Ishikawa (cell line): ENCODE results near the gene CTNNA1.

Source experiments
- CEBPB ChIP-seq: IDR thresholded peaks from 2 replicates; pipeline ENCODE4 v1.6.1; 2012
- CREB1 ChIP-seq: IDR thresholded peaks from 2 replicates; pipeline ENCODE4 v1.6.1; 2012; ENCODE audit warnings: low read depth
- EGR1 ChIP-seq: IDR thresholded peaks from 2 replicates; pipeline ENCODE4 v1.6.1; 2012
- RAD21 ChIP-seq: IDR thresholded peaks from 2 replicates; pipeline ENCODE4 v1.6.1; 2012; ENCODE audit warnings: low read depth
- REST ChIP-seq: IDR thresholded peaks from 2 replicates; pipeline ENCODE4 v1.6.1; 2012; ENCODE audit warnings: low read depth, mild to moderate bottlenecking
- TAF1 ChIP-seq: IDR thresholded peaks from 2 replicates; pipeline ENCODE4 v1.6.1; 2012; ENCODE audit warnings: low read depth, mild to moderate bottlenecking
- TCF12 ChIP-seq: IDR thresholded peaks from 2 replicates; pipeline ENCODE4 v1.6.1; 2012; ENCODE audit warnings: low read depth
- TEAD4 ChIP-seq: IDR thresholded peaks from 2 replicates; pipeline ENCODE4 v1.6.1; 2012
- YY1 ChIP-seq: IDR thresholded peaks from 2 replicates; pipeline ENCODE4 v1.6.1; 2012; ENCODE audit warnings: low read depth
- ZBTB7A ChIP-seq: IDR thresholded peaks from 2 replicates; pipeline ENCODE4 v1.6.1; 2012; ENCODE audit warnings: low read depth

- TF ChIP-seq CREB1: no peak
- no peak for TF ChIP-seq TAF1
- no peak for TF ChIP-seq ZBTB7A
- no peak for TF ChIP-seq REST
- TF ChIP-seq RAD21: no peak
- TF ChIP-seq EGR1: no peak
- TF ChIP-seq TCF12: no peak
- no peak for TF ChIP-seq YY1
- no peak for TF ChIP-seq CEBPB
- no peak for TF ChIP-seq TEAD4
These were observed 56.2 kb downstream of the CTNNA1 start for GRCh38 chr5:138809391-138809790.
